Hepatic stellate cell (primary cell): ENCODE results near the gene LARP4B.

ENCODE experiments used
- DNase-seq: peaks from one replicate; pipeline ENCODE4 v3.0.0; 2011; ENCODE audit warnings: low spot score

Gene LARP4B

GRCh38 chr10:923844-924523, 7.5 kb downstream of the LARP4B start:
- no peak for DNase-seq

GRCh38 chr10:921471-922414, 9.8 kb downstream of the LARP4B start:
- DNase-seq = peak; percentile 32

GRCh38 chr10:920450-920849, 11.1 kb downstream of the LARP4B start:
- no peak for DNase-seq

- no peak for DNase-seq
Measured at GRCh38 chr10:919481-919880, 12.0 kb downstream of the LARP4B start.

- DNase-seq = no peak
Measured at GRCh38 chr10:917999-918398, 13.5 kb downstream of the LARP4B start.

- no peak for DNase-seq
Measured at GRCh38 chr10:917416-917720, 14.1 kb downstream of the LARP4B start.

GRCh38 chr10:916716-917415, 14.6 kb downstream of the LARP4B start:
- no peak for DNase-seq

- DNase-seq = peak; percentile 70
Measured at GRCh38 chr10:909831-910230, 21.7 kb downstream of the LARP4B start.

- no peak for DNase-seq
Measured at GRCh38 chr10:905972-906371, 25.5 kb downstream of the LARP4B start.

GRCh38 chr10:905503-905902, 26.0 kb downstream of the LARP4B start:
- DNase-seq = peak; percentile 14

- no peak for DNase-seq
Measured at GRCh38 chr10:904403-904802, 27.1 kb downstream of the LARP4B start.

GRCh38 chr10:898141-898540, 33.4 kb downstream of the LARP4B start:
- DNase-seq = no peak

- DNase-seq = no peak
Measured at GRCh38 chr10:896982-897381, 34.5 kb downstream of the LARP4B start.

- DNase-seq = no peak
Measured at GRCh38 chr10:895324-895723, 36.2 kb downstream of the LARP4B start.

GRCh38 chr10:878895-879294, 52.6 kb downstream of the LARP4B start:
- no peak for DNase-seq

GRCh38 chr10:878333-878759, 53.2 kb downstream of the LARP4B start:
- no peak for DNase-seq

GRCh38 chr10:876438-876837, 55.1 kb downstream of the LARP4B start:
- DNase-seq = no peak

- DNase-seq = no peak
Measured at GRCh38 chr10:873020-873419, 58.5 kb downstream of the LARP4B start.

GRCh38 chr10:871951-872403, 59.5 kb downstream of the LARP4B start:
- DNase-seq = no peak

- DNase-seq = no peak
Measured at GRCh38 chr10:870564-871166, 60.8 kb downstream of the LARP4B start.

- DNase-seq = no peak
Measured at GRCh38 chr10:869171-869570, 62.3 kb downstream of the LARP4B start.

- peak; percentile 48 for DNase-seq
Measured at GRCh38 chr10:867807-868206, 63.7 kb downstream of the LARP4B start.
